ENCODE measurements around the gene ADCY2. TPM values are rescaled to one million over a fixed set of nuclear protein-coding genes. Genes with fewer than 3 reads are reported as not detected.

The ADCY2 gene
- total and polyA plus RNA-seq, 2 of the 13 experiments (the other 11 are each of a cell fraction or from before 2014, with no cell fraction given) = not detected

- Histone ChIP-seq H3K9me3 (ENCODE audit: low read length) (no peaks in the 10 kb centered on the region), H3K4me2 (ENCODE audit: low read depth, low read length) (no peak overlapping the region), H3K9ac (ENCODE audit: insufficient read depth, low read depth, low read length) (no peak overlapping the region), H3K4me3 (replicated peaks in 1 of 3; ENCODE audit: insufficient read depth in 1 of 3, low read depth in 2 of 3, low read length in 3 of 3) (no peak overlapping the region), H2AFZ (ENCODE audit: low read length) (no peak overlapping the region), H3K4me1 (ENCODE audit: insufficient read depth, low read length) (no peaks in the 10 kb centered on the region), H4K20me1 (ENCODE audit: insufficient read depth, low read length) (no peaks in the 10 kb centered on the region), H3K27me3 (ENCODE audit: control insufficient read depth in 1 of 2, insufficient read depth in 2 of 2, low read length in 2 of 2) (peaks cover 0 to 17% of the 10 kb centered on the region in 2 experiments; a peak in 3 of 5 replicates), H3K27ac (ENCODE audit: extremely low read length, insufficient read depth, low read length) (no peak overlapping the region), H3K36me3 (replicated peaks in 1 of 2; ENCODE audit: control insufficient read depth in 1 of 2, insufficient read depth in 2 of 2, low read length in 2 of 2) (no peaks in the 10 kb centered on the region), H3K79me2 (ENCODE audit: insufficient read depth, low read length) (no peaks in the 10 kb centered on the region)
- intact Hi-C loops (cut with micrococcal nuclease; ENCODE audit: unreplicated experiment) = no loop called here
- in situ Hi-C loops (cut with HindIII; ENCODE audit: extremely low pct_ligation_motif_present, low pct_unique_long_range_greater_than_20kb) = loop anchor here (25.0 kb wide), 1 partner anchor 586 kb away; no protein-coding TSS in a partner anchor
- POLR2A ChIA-PET = no interaction called here
- TF ChIP-seq ZNF251 (CRISPR knock-in tag; IDR thresholded peaks at IDR 0.05) = no peak
- TF ChIP-seq NR2F2 (IDR thresholded peaks at IDR 0.05; ENCODE audit: borderline replicate concordance, low read depth) = no peak
- TF ChIP-seq, protein P1, sequence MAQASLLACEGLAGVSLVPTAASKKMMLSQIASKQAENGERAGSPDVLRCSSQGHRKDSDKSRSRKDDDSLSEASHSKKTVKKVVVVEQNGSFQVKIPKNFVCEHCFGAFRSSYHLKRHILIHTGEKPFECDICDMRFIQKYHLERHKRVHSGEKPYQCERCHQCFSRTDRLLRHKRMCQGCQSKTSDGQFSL (CRISPR knock-in tag; IDR thresholded peaks at IDR 0.05) = no peak
- no peak for TF ChIP-seq MAF1 (CRISPR knock-in tag; IDR thresholded peaks at IDR 0.05; ENCODE audit: borderline replicate concordance)
- TF ChIP-seq EHMT2 (IDR thresholded peaks at IDR 0.05; ENCODE audit: borderline replicate concordance, low read depth, low read length) = no peak
- TF ChIP-seq, protein P2, sequence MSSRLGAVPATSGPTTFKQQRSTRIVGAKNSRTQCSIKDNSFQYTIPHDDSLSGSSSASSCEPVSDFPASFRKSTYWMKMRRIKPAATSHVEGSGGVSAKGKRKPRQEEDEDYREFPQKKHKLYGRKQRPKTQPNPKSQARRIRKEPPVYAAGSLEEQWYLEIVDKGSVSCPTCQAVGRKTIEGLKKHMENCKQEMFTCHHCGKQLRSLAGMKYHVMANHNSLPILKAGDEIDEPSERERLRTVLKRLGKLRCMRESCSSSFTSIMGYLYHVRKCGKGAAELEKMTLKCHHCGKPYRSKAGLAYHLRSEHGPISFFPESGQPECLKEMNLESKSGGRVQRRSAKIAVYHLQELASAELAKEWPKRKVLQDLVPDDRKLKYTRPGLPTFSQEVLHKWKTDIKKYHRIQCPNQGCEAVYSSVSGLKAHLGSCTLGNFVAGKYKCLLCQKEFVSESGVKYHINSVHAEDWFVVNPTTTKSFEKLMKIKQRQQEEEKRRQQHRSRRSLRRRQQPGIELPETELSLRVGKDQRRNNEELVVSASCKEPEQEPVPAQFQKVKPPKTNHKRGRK (CRISPR knock-in tag; IDR thresholded peaks at IDR 0.05) = no peak
- TF ChIP-seq ZNF558 (CRISPR knock-in tag; IDR thresholded peaks at IDR 0.05; ENCODE audit: borderline replicate concordance) = no peak
- no peak for TF ChIP-seq CBFB (CRISPR knock-in tag; IDR thresholded peaks at IDR 0.05)
- no peak for TF ChIP-seq ZNF7 (CRISPR knock-in tag; IDR thresholded peaks at IDR 0.05)
- TF ChIP-seq ZNF788 (CRISPR knock-in tag; IDR thresholded peaks at IDR 0.05; ENCODE audit: borderline replicate concordance) = no peak
- TF ChIP-seq RFX3 (CRISPR knock-in tag; IDR thresholded peaks at IDR 0.05) = no peak
- TF ChIP-seq GLMP (CRISPR knock-in tag; IDR thresholded peaks at IDR 0.05; ENCODE audit: borderline replicate concordance) = no peak
- TF ChIP-seq TRIM22 (IDR thresholded peaks at IDR 0.05) = no peak
- TF ChIP-seq NR2C2 (CRISPR knock-in tag; IDR thresholded peaks at IDR 0.05; ENCODE audit: borderline replicate concordance) = no peak
- no peak for TF ChIP-seq SRSF1 (optimal IDR thresholded peaks at IDR 0.05; ENCODE audit: low read depth, low read length)
- TF ChIP-seq NFIB (CRISPR knock-in tag; IDR thresholded peaks at IDR 0.05; ENCODE audit: borderline replicate concordance) = no peak
- TF ChIP-seq PATZ1 (CRISPR knock-in tag; IDR thresholded peaks at IDR 0.05) = no peak
- DNase-seq (ENCODE audit: low spot score) = no peak
- FAIRE-seq = no peak
- no TSS peak for BruUV-seq (replicated peaks)
- CTCF ChIA-PET (ENCODE audit: low intra/inter-chr PET ratio, low total read pairs) = no interaction called here
- 14% methylated on average over 6 of the region's 6 CpGs for WGBS (ENCODE audit: low lambda C conversion rate)
- ATAC-seq = no peak
These were observed 2.8 kb downstream of the ADCY2 start for GRCh38 chr5:7398596-7399280.
